ENCODE results near the gene TRIOBP.
A peak's percentile ranks its signal among the peaks of the same experiment; 100 is the strongest.

Gene TRIOBP

GRCh38 chr22:37777122-37777687, 80.4 kb downstream of the TRIOBP start:
- Histone ChIP-seq H3K4me1 (ENCODE audit: control insufficient read depth in 2 of 2, insufficient read depth in 2 of 2, low read length in 2 of 2) (peaks cover 12 to 13% of the 10 kb centered on the region in 2 donors), H3K9ac (ENCODE audit: low read depth in 1 of 2, low read length in 2 of 2) (no peak overlapping the region), H3K4me3 (ENCODE audit: low read length in 2 of 2) (no peak overlapping the region)

GRCh38 chr22:37778370-37779009, 81.6 kb downstream of the TRIOBP start:
- Histone ChIP-seq H3K36me3 (ENCODE audit: control insufficient read depth in 2 of 2, insufficient read depth in 2 of 2, low read length in 2 of 2) (peaks cover 4 to 12% of the 10 kb centered on the region in 2 donors), H3K27ac (ENCODE audit: low read depth in 2 of 2, low read length in 2 of 2) (no peak overlapping the region), H3K27me3 (ENCODE audit: control insufficient read depth in 2 of 2, insufficient read depth in 2 of 2, low read length in 2 of 2) (no peaks in the 10 kb centered on the region), H3K4me3 (ENCODE audit: low read length in 2 of 2) (no peak overlapping the region), H3K9ac (ENCODE audit: low read depth in 1 of 2, low read length in 2 of 2) (no peak overlapping the region), H3K4me1 (ENCODE audit: control insufficient read depth in 2 of 2, insufficient read depth in 2 of 2, low read length in 2 of 2) (peaks cover 14 to 23% of the 10 kb centered on the region in 2 donors), H3K9me3 (ENCODE audit: control insufficient read depth in 2 of 2, low read length in 2 of 2) (no peaks in the 10 kb centered on the region)

More at GRCh38 chr22:37777122-37777687, 80.4 kb downstream of the TRIOBP start:
- peaks cover 12 to 24% of the 10 kb centered on the region in 2 donors for H3K36me3 ChIP-seq (ENCODE audit: control insufficient read depth in 2 of 2, insufficient read depth in 2 of 2, low read length in 2 of 2)
- H3K9me3 ChIP-seq (ENCODE audit: control insufficient read depth in 2 of 2, low read length in 2 of 2) = no peaks in the 10 kb centered on the region
- peak overlapping the region; percentile 29 to 78 for H3K27ac ChIP-seq (ENCODE audit: low read depth in 2 of 2, low read length in 2 of 2)
- H3K27me3 ChIP-seq (ENCODE audit: control insufficient read depth in 2 of 2, insufficient read depth in 2 of 2, low read length in 2 of 2) = no peaks in the 10 kb centered on the region

GRCh38 chr22:37781434-37782059, 84.7 kb downstream of the TRIOBP start:
- Histone ChIP-seq H3K27me3 (ENCODE audit: control insufficient read depth in 2 of 2, insufficient read depth in 2 of 2, low read length in 2 of 2) (no peaks in the 10 kb centered on the region), H3K9ac (ENCODE audit: low read depth in 1 of 2, low read length in 2 of 2) (no peak overlapping the region), H3K4me3 (ENCODE audit: low read length in 2 of 2) (no peak overlapping the region), H3K9me3 (ENCODE audit: control insufficient read depth in 2 of 2, low read length in 2 of 2) (no peaks in the 10 kb centered on the region), H3K27ac (ENCODE audit: low read depth in 2 of 2, low read length in 2 of 2) (no peak overlapping the region), H3K36me3 (ENCODE audit: control insufficient read depth in 2 of 2, insufficient read depth in 2 of 2, low read length in 2 of 2) (no peaks in the 10 kb centered on the region), H3K4me1 (ENCODE audit: control insufficient read depth in 2 of 2, insufficient read depth in 2 of 2, low read length in 2 of 2) (peaks cover 28 to 45% of the 10 kb centered on the region in 2 donors)

GRCh38 chr22:37782340-37783168, 85.7 kb downstream of the TRIOBP start:
- Histone ChIP-seq H3K27me3 (ENCODE audit: control insufficient read depth in 2 of 2, insufficient read depth in 2 of 2, low read length in 2 of 2) (no peaks in the 10 kb centered on the region), H3K27ac (ENCODE audit: low read depth in 2 of 2, low read length in 2 of 2) (peak overlapping the region; percentile 16 to 84)

GRCh38 chr22:37784829-37785495, 88.1 kb downstream of the TRIOBP start:
- Histone ChIP-seq H3K4me1 (ENCODE audit: control insufficient read depth in 2 of 2, insufficient read depth in 2 of 2, low read length in 2 of 2) (peaks cover 18 to 37% of the 10 kb centered on the region in 2 donors), H3K9ac (ENCODE audit: low read depth in 1 of 2, low read length in 2 of 2) (peak overlapping the region in 1 of 2 donors; percentile 55), H3K4me3 (ENCODE audit: low read length in 2 of 2) (peak overlapping the region in 1 of 2 donors; percentile 28), H3K27me3 (ENCODE audit: control insufficient read depth in 2 of 2, insufficient read depth in 2 of 2, low read length in 2 of 2) (no peaks in the 10 kb centered on the region), H3K36me3 (ENCODE audit: control insufficient read depth in 2 of 2, insufficient read depth in 2 of 2, low read length in 2 of 2) (no peaks in the 10 kb centered on the region), H3K27ac (ENCODE audit: low read depth in 2 of 2, low read length in 2 of 2) (peak overlapping the region; percentile 84 to 86), H3K9me3 (ENCODE audit: control insufficient read depth in 2 of 2, low read length in 2 of 2) (no peaks in the 10 kb centered on the region)

More at GRCh38 chr22:37782340-37783168, 85.7 kb downstream of the TRIOBP start:
- Histone ChIP-seq H3K9ac (ENCODE audit: low read depth in 1 of 2, low read length in 2 of 2) (peak overlapping the region in 1 of 2 donors; percentile 38), H3K4me1 (ENCODE audit: control insufficient read depth in 2 of 2, insufficient read depth in 2 of 2, low read length in 2 of 2) (peaks cover 21 to 38% of the 10 kb centered on the region in 2 donors), H3K9me3 (ENCODE audit: control insufficient read depth in 2 of 2, low read length in 2 of 2) (no peaks in the 10 kb centered on the region), H3K4me3 (ENCODE audit: low read length in 2 of 2) (no peak overlapping the region), H3K36me3 (ENCODE audit: control insufficient read depth in 2 of 2, insufficient read depth in 2 of 2, low read length in 2 of 2) (no peaks in the 10 kb centered on the region)

GRCh38 chr22:37790234-37790633, 93.4 kb downstream of the TRIOBP start:
- H3K4me1 ChIP-seq (ENCODE audit: control insufficient read depth in 2 of 2, insufficient read depth in 2 of 2, low read length in 2 of 2) = peaks cover 4 to 14% of the 10 kb centered on the region in 2 donors
- no peak overlapping the region for H3K4me3 ChIP-seq (ENCODE audit: low read length in 2 of 2)
- no peaks in the 10 kb centered on the region for H3K27me3 ChIP-seq (ENCODE audit: control insufficient read depth in 2 of 2, insufficient read depth in 2 of 2, low read length in 2 of 2)
- H3K36me3 ChIP-seq (ENCODE audit: control insufficient read depth in 2 of 2, insufficient read depth in 2 of 2, low read length in 2 of 2) = no peaks in the 10 kb centered on the region
- H3K27ac ChIP-seq (ENCODE audit: low read depth in 2 of 2, low read length in 2 of 2) = no peak overlapping the region
- H3K9me3 ChIP-seq (ENCODE audit: control insufficient read depth in 2 of 2, low read length in 2 of 2) = no peaks in the 10 kb centered on the region
- no peak overlapping the region for H3K9ac ChIP-seq (ENCODE audit: low read depth in 1 of 2, low read length in 2 of 2)

GRCh38 chr22:37792494-37792893, 95.6 kb downstream of the TRIOBP start:
- Histone ChIP-seq H3K4me3 (ENCODE audit: low read length in 2 of 2) (no peak overlapping the region), H3K36me3 (ENCODE audit: control insufficient read depth in 2 of 2, insufficient read depth in 2 of 2, low read length in 2 of 2) (no peaks in the 10 kb centered on the region), H3K27me3 (ENCODE audit: control insufficient read depth in 2 of 2, insufficient read depth in 2 of 2, low read length in 2 of 2) (no peaks in the 10 kb centered on the region), H3K9ac (ENCODE audit: low read depth in 1 of 2, low read length in 2 of 2) (no peak overlapping the region), H3K27ac (ENCODE audit: low read depth in 2 of 2, low read length in 2 of 2) (no peak overlapping the region), H3K4me1 (ENCODE audit: control insufficient read depth in 2 of 2, insufficient read depth in 2 of 2, low read length in 2 of 2) (peaks cover 5 to 20% of the 10 kb centered on the region in 2 donors), H3K9me3 (ENCODE audit: control insufficient read depth in 2 of 2, low read length in 2 of 2) (no peaks in the 10 kb centered on the region)

GRCh38 chr22:37794376-37794775, 97.5 kb downstream of the TRIOBP start:
- Histone ChIP-seq H3K9me3 (ENCODE audit: control insufficient read depth in 2 of 2, low read length in 2 of 2) (no peaks in the 10 kb centered on the region), H3K27me3 (ENCODE audit: control insufficient read depth in 2 of 2, insufficient read depth in 2 of 2, low read length in 2 of 2) (no peaks in the 10 kb centered on the region), H3K9ac (ENCODE audit: low read depth in 1 of 2, low read length in 2 of 2) (no peak overlapping the region), H3K4me1 (ENCODE audit: control insufficient read depth in 2 of 2, insufficient read depth in 2 of 2, low read length in 2 of 2) (peaks cover 5 to 20% of the 10 kb centered on the region in 2 donors), H3K4me3 (ENCODE audit: low read length in 2 of 2) (no peak overlapping the region), H3K27ac (ENCODE audit: low read depth in 2 of 2, low read length in 2 of 2) (peak overlapping the region in 1 of 2 donors; percentile 42), H3K36me3 (ENCODE audit: control insufficient read depth in 2 of 2, insufficient read depth in 2 of 2, low read length in 2 of 2) (no peaks in the 10 kb centered on the region)

GRCh38 chr22:37796079-37796478, 99.2 kb downstream of the TRIOBP start:
- H3K9me3 ChIP-seq (ENCODE audit: control insufficient read depth in 2 of 2, low read length in 2 of 2) = no peaks in the 10 kb centered on the region
- H3K9ac ChIP-seq (ENCODE audit: low read depth in 1 of 2, low read length in 2 of 2) = peak overlapping the region in 1 of 2 donors; percentile 20
- H3K27ac ChIP-seq (ENCODE audit: low read depth in 2 of 2, low read length in 2 of 2) = peak overlapping the region; percentile 50 to 71
- peaks cover 5 to 20% of the 10 kb centered on the region in 2 donors for H3K4me1 ChIP-seq (ENCODE audit: control insufficient read depth in 2 of 2, insufficient read depth in 2 of 2, low read length in 2 of 2)
- no peaks in the 10 kb centered on the region for H3K27me3 ChIP-seq (ENCODE audit: control insufficient read depth in 2 of 2, insufficient read depth in 2 of 2, low read length in 2 of 2)
- no peak overlapping the region for H3K4me3 ChIP-seq (ENCODE audit: low read length in 2 of 2)
- H3K36me3 ChIP-seq (ENCODE audit: control insufficient read depth in 2 of 2, insufficient read depth in 2 of 2, low read length in 2 of 2) = no peaks in the 10 kb centered on the region
